HG03558 (cell line): ENCODE data around the gene NUDT9.
A peak's percentile ranks its signal among the peaks of the same experiment; 100 is the strongest.

Source experiments
- ATAC-seq: cut with Tn5 transposase; IDR thresholded peaks from one replicate; pipeline ENCODE4 v1.9.1; 2021; ENCODE audit warnings: moderate number of reproducible peaks; ENCODE audit not compliant: unreplicated experiment; ENCODE audit errors: extremely low read depth

NUDT9 gene

DNA sequence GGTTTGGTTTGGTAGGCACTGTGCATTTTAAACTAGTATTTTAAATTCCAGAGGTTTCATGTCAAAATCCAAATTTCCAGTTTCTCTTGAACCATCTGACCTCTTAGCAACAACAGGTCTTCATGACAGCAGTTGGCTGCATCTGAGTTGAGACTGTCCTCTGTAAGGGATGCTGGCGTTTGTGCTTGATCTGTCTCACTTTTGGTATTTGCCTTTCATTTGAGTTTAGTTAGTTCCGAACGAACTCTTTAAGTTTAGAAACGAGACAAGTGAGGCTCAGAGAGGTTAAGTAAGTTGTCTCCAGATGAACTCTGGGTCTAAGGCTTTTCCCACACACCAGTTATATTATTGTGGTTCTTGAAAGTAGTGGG lies 77.7 kb downstream of the NUDT9 start:
- peak; percentile 19 for ATAC-seq

DNA sequence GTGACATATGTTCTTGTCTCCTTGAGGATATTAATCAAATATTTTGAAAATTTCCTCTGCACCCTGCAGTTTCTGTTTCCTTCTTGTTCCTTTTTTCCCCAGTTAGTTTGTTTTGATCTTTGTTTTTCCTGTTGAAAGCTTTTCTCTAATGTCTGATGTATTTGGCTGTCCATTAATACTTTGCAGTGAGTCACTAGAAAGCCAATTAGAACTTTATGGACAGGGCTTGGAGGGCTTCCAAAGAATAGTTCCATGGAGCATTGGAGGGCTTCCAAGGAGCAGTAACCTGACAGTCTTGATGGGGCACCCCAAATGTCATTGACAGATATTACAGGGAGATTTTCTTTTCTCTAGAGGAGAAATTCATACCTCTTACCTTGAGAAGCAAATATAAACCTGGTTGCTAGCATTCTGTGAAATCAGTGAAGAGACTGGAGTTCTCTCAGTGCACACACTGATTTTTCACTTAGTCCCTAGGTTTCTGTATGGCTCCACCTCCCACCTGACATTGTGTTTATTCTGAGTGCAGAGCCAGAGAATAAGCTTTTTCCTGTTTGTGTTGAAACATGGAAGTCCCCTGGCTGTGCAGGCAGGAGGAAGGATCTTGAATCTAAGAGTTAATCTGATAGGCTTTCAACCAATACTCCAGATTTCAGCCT lies 80.3 kb downstream of the NUDT9 start:
- ATAC-seq: no peak

GRCh38 chr4:87505862-87506261 lies 83.5 kb downstream of the NUDT9 start:
- no peak for ATAC-seq

- ATAC-seq: no peak
These were observed 84.8 kb downstream of the NUDT9 start for GRCh38 chr4:87506974-87507701.
